ENCODE results near the gene LETM1.

DNA sequence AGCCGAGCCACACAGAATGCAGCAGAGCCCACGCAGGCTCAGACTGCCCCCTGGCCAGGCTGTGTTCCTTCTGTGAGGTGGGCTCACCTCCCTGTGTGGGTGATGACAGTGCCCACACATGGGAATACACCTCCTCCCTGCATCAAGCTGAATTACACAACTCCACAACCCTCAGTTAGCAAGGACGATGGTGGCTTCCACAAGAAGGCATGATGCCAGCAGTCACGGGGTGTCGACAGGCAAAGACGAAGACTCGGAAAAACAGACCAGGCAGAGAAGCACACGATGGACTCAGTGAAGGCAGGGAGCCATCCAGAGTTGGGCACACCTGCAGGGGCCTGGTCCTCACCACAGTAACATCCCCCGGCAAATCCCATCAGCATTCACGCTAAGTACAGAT, 12.1 kb downstream of the LETM1 start:
- TF ChIP-seq, protein P1, sequence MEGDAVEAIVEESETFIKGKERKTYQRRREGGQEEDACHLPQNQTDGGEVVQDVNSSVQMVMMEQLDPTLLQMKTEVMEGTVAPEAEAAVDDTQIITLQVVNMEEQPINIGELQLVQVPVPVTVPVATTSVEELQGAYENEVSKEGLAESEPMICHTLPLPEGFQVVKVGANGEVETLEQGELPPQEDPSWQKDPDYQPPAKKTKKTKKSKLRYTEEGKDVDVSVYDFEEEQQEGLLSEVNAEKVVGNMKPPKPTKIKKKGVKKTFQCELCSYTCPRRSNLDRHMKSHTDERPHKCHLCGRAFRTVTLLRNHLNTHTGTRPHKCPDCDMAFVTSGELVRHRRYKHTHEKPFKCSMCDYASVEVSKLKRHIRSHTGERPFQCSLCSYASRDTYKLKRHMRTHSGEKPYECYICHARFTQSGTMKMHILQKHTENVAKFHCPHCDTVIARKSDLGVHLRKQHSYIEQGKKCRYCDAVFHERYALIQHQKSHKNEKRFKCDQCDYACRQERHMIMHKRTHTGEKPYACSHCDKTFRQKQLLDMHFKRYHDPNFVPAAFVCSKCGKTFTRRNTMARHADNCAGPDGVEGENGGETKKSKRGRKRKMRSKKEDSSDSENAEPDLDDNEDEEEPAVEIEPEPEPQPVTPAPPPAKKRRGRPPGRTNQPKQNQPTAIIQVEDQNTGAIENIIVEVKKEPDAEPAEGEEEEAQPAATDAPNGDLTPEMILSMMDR (IDR thresholded peaks at IDR 0.05 in 4 of 5, conservative IDR thresholded peaks at IDR 0.05 in 1 of 5): no peak
- TF ChIP-seq POLR2A (IDR thresholded peaks at IDR 0.05): no peak

Measured in gastrocnemius medialis (tissue), 4 donors.